Mesothelial cell of epicardium (in vitro differentiated cells): Measurements from ENCODE around the gene IL16. TPM values are rescaled to one million over a fixed set of nuclear protein-coding genes. Genes with fewer than 3 reads are reported as not detected.
A peak's percentile ranks its signal among the peaks of the same experiment; 100 is the strongest.

Experiments
- DNase-seq, 2 experiments: peaks; one replicate each; pipeline ENCODE4 v3.0.0; 2021; ENCODE audit warnings: low spot score in 2 of 2; ENCODE audit not compliant: unreplicated experiment in 2 of 2
- H3K27ac Mint-ChIP-seq: 2 replicates; pipeline ENCODE4 v1.8.0; 2021; ENCODE audit warnings: mixed read lengths
- H3K27me3 Mint-ChIP-seq: 2 replicates; pipeline ENCODE4 v1.8.0; 2021; ENCODE audit warnings: low read depth, mixed read lengths
- H3K36me3 Mint-ChIP-seq: 2 replicates; pipeline ENCODE4 v1.8.0; 2021; ENCODE audit warnings: mixed read lengths
- H3K4me1 Mint-ChIP-seq: 2 replicates; pipeline ENCODE4 v1.8.0; 2021; ENCODE audit warnings: mixed read lengths
- H3K4me3 Mint-ChIP-seq: 2 replicates; pipeline ENCODE4 v1.8.0; 2021; ENCODE audit warnings: mild to moderate bottlenecking, moderate library complexity, mixed read lengths
- H3K9me3 Mint-ChIP-seq: 2 replicates; pipeline ENCODE4 v1.8.0; 2021; ENCODE audit warnings: mixed read lengths
- CTCF ChIP-seq: fragments of 200-600 bp; sonication (generic); IDR thresholded peaks from one replicate; pipeline ENCODE4 v1.5.0; 2021; ENCODE audit warnings: antibody characterized with exemption; ENCODE audit not compliant: unreplicated experiment
- total RNA-seq: library from RNA; stranded (reverse); gene quantifications from 3 replicates; pipeline ENCODE4 v1.2.1, GENCODE V29; 2021

The IL16 gene
- total RNA-seq, 1 donor from 2014 or later: 0.27 TPM

GRCh38 chr15:81321667-81322066 lies 125.0 kb downstream of the IL16 start:
- Mint-ChIP-seq H3K4me3 (no peak overlapping the region), H3K9me3 (no peaks in the 10 kb centered on the region), H3K27me3 (peaks cover 2% of the 10 kb centered on the region), H3K4me1 (peaks cover 21% of the 10 kb centered on the region), H3K36me3 (peaks cover 3% of the 10 kb centered on the region), H3K27ac (no peak overlapping the region)
- TF ChIP-seq CTCF: no peak
- DNase-seq: no peak

- Mint-ChIP-seq H3K4me1 (peaks cover 28% of the 10 kb centered on the region), H3K27me3 (peaks cover 2% of the 10 kb centered on the region), H3K36me3 (peaks cover 3% of the 10 kb centered on the region), H3K9me3 (no peaks in the 10 kb centered on the region), H3K27ac (no peak overlapping the region), H3K4me3 (peak overlapping the region; percentile 49)
- DNase-seq: no peak
- no peak for TF ChIP-seq CTCF
Observed at GRCh38 chr15:81322676-81323253, 126.1 kb downstream of the IL16 start.

GRCh38 chr15:81323559-81323943 lies 126.9 kb downstream of the IL16 start:
- Mint-ChIP-seq H3K27ac (peak overlapping the region; percentile 35), H3K4me3 (peak overlapping the region; percentile 96), H3K9me3 (no peaks in the 10 kb centered on the region), H3K27me3 (peaks cover 2% of the 10 kb centered on the region), H3K4me1 (peaks cover 28% of the 10 kb centered on the region), H3K36me3 (peaks cover 2% of the 10 kb centered on the region)
- DNase-seq: no peak
- no peak for TF ChIP-seq CTCF

GRCh38 chr15:81323944-81324881 lies 127.5 kb downstream of the IL16 start, which contains the start of gene STARD5:
Gene STARD5, minus strand, starts transcription at chr15:81324141. Its CDS starts 42 bp downstream, at chr15:81324099.
- TF ChIP-seq CTCF: no peak
- H3K36me3 Mint-ChIP-seq: no peaks in the 10 kb centered on the region
- H3K4me3 Mint-ChIP-seq: peak within 1 kb of the TSS; percentile 96
- H3K27me3 Mint-ChIP-seq: peaks cover 2% of the 10 kb centered on the region
- H3K27ac Mint-ChIP-seq: peak within 1 kb of the TSS; percentile 78
- H3K9me3 Mint-ChIP-seq: no peaks in the 10 kb centered on the region
- peaks cover 28% of the 10 kb centered on the region for H3K4me1 Mint-ChIP-seq
- DNase-seq: peak; percentile 96 to 97

- H3K9me3 Mint-ChIP-seq: no peaks in the 10 kb centered on the region
- H3K27ac Mint-ChIP-seq: no peak overlapping the region
- H3K36me3 Mint-ChIP-seq: no peaks in the 10 kb centered on the region
- H3K4me3 Mint-ChIP-seq: no peak overlapping the region
- DNase-seq: no peak
- H3K27me3 Mint-ChIP-seq: peaks cover 2% of the 10 kb centered on the region
- TF ChIP-seq CTCF: no peak
- H3K4me1 Mint-ChIP-seq: peaks cover 45% of the 10 kb centered on the region
Observed at GRCh38 chr15:81326466-81327212, 130.0 kb downstream of the IL16 start.
